Upper lobe of left lung (tissue), 4 donors: ENCODE data around the gene EWSR1.

ENCODE experiments used
- CTCF ChIP-seq, 6 experiments: fragments of 450-650 bp in 4 of 6; fragments of 200-600 bp in 2 of 6; sonication (generic) in 2 of 6; IDR thresholded peaks; one replicate each; pipeline ENCODE4 v1.5.1; 2016 to 2019; ENCODE audit warnings: antibody characterized with exemption in 6 of 6
- EP300 ChIP-seq, 4 donors: sonication (generic); formaldehyde crosslinking; IDR thresholded peaks; one replicate each; pipeline ENCODE4 v1.5.1; 2017; ENCODE audit warnings: antibody characterized with exemption in 4 of 4, control low read depth in 2 of 4
- POLR2A ChIP-seq, 4 donors: fragments of 450-650 bp; IDR thresholded peaks; one replicate each; pipeline ENCODE4 v1.5.1; 2016 to 2017; ENCODE audit warnings: antibody characterized with exemption in 4 of 4, mild to moderate bottlenecking in 2 of 4

GRCh38 chr22:29313126-29313575 is 45.1 kb downstream of the EWSR1 start:
- TF ChIP-seq CTCF (IDR thresholded peaks at IDR 0.05), result peak; percentile 52 to 94 (median 78)
- TF ChIP-seq POLR2A (IDR thresholded peaks at IDR 0.05), result no peak
- no peak for TF ChIP-seq EP300 (IDR thresholded peaks at IDR 0.05)
